GM12878 (cell line): ENCODE data around the gene ASTL. TPM values are rescaled to one million over a fixed set of nuclear protein-coding genes. Genes with fewer than 3 reads are reported as not detected.

Source experiments
- ATF3 ChIP-seq: IDR thresholded peaks from 2 replicates; pipeline ENCODE4 v1.6.1; 2011; ENCODE audit warnings: low read depth, mild to moderate bottlenecking, low read length, moderate library complexity, borderline replicate concordance; ENCODE audit errors: extremely low read depth
- EGR1 ChIP-seq, 2 experiments: IDR thresholded peaks; 1 replicate in 1 of 2; 2 replicates in 1 of 2; pipeline ENCODE4 v1.6.1; 2011 to 2012; ENCODE audit warnings: low read depth in 2 of 2, low read length in 2 of 2, borderline replicate concordance in 1 of 2, mild to moderate bottlenecking in 1 of 2, moderate library complexity in 1 of 2
- MTA2 ChIP-seq: fragments of 450-650 bp; IDR thresholded peaks from 2 replicates; pipeline ENCODE4 v1.6.1; 2016; ENCODE audit warnings: low read depth, mild to moderate bottlenecking, moderate library complexity
- SREBF1 ChIP-seq: IDR thresholded peaks from 2 replicates; pipeline ENCODE4 v1.6.1; 2012; ENCODE audit warnings: mild to moderate bottlenecking, low read length
- TCF7 ChIP-seq: IDR thresholded peaks from 2 replicates; pipeline ENCODE4 v1.6.1; 2014; ENCODE audit warnings: antibody characterized with exemption, borderline replicate concordance
- ZNF207 ChIP-seq: fragments of 450-650 bp; IDR thresholded peaks from 2 replicates; pipeline ENCODE4 v1.6.1; 2014; ENCODE audit warnings: antibody characterized with exemption, mild to moderate bottlenecking, borderline replicate concordance
- polyA plus RNA-seq, 11 experiments: library from polyadenylated mRNA; depleted of rRNA in 4 of 11; unstranded in 6 of 11; stranded (reverse) in 5 of 11; fragments of >200 nt; fragmentation: Nextera tagmentation in 4 of 11; fragmentation: Illumina TruSeq in 1 of 11; extraction: Ambion mirVana in 4 of 11; extraction: Trizol in 1 of 11; gene quantifications; 1 replicate in 1 of 11; 2 replicates in 10 of 11; pipeline versions ENCODE4 v1.2.1 to v1.2.3, GENCODE V29; 2011 to 2016; ENCODE audit warnings: inconsistent platforms in 2 of 11, missing spikeins in 2 of 11, low read depth in 1 of 11
- total RNA-seq, 4 experiments: library from RNA; depleted of rRNA in 3 of 4; stranded (reverse); fragments of >200 nt in 3 of 4; fragmentation: Illumina TruSeq in 1 of 4; extraction: Trizol in 1 of 4; gene quantifications; 2 replicates each; pipeline versions ENCODE4 v1.2.1 to v1.2.3, GENCODE V29; 2013 to 2021
- TF ChIP-seq, protein P1 (sequence below), 3 experiments: IDR thresholded peaks in 2 of 3; conservative IDR thresholded peaks in 1 of 3; 2 replicates each; pipeline ENCODE4 v1.5.1; 2011; ENCODE audit warnings: low read depth in 3 of 3, low read length in 3 of 3, mild to moderate bottlenecking in 3 of 3, control low read depth in 2 of 3, moderate library complexity in 2 of 3, inconsistent platforms in 1 of 3, mixed read lengths in 1 of 3; ENCODE audit not compliant: control insufficient read depth in 2 of 3, insufficient read depth in 1 of 3; ENCODE audit errors: extremely low read depth in 1 of 3

Gene ASTL
- total and polyA plus RNA-seq, 10 of the 15 experiments (the other 5 are each of a cell fraction or from before 2014, with no cell fraction given) = 0.18 to 1.0 (median 0.38) TPM; not detected in 4

- no peak for TF ChIP-seq ATF3
- no peak for TF ChIP-seq ZNF207
- peak; percentile 67; the same call in 1 of the 2 replicates for TF ChIP-seq MTA2
- TF ChIP-seq SREBF1 = no peak
- TF ChIP-seq EGR1 (IDR thresholded peaks at IDR 0.05; ENCODE audit: borderline replicate concordance in 1 of 2, low read depth in 2 of 2, low read length in 2 of 2) = peak in 1 of 2 experiments; percentile 53; a peak in 2 of 3 replicates
- TF ChIP-seq TCF7 = no peak
- TF ChIP-seq, protein P1, sequence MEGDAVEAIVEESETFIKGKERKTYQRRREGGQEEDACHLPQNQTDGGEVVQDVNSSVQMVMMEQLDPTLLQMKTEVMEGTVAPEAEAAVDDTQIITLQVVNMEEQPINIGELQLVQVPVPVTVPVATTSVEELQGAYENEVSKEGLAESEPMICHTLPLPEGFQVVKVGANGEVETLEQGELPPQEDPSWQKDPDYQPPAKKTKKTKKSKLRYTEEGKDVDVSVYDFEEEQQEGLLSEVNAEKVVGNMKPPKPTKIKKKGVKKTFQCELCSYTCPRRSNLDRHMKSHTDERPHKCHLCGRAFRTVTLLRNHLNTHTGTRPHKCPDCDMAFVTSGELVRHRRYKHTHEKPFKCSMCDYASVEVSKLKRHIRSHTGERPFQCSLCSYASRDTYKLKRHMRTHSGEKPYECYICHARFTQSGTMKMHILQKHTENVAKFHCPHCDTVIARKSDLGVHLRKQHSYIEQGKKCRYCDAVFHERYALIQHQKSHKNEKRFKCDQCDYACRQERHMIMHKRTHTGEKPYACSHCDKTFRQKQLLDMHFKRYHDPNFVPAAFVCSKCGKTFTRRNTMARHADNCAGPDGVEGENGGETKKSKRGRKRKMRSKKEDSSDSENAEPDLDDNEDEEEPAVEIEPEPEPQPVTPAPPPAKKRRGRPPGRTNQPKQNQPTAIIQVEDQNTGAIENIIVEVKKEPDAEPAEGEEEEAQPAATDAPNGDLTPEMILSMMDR (IDR thresholded peaks at IDR 0.05 in 2 of 3, conservative IDR thresholded peaks at IDR 0.05 in 1 of 3; ENCODE audit: control insufficient read depth in 2 of 3, extremely low read depth in 1 of 3, insufficient read depth in 1 of 3, low read depth in 3 of 3, low read length in 3 of 3) = no peak
Observed at GRCh38 chr2:96148410-96149217, 10.3 kb upstream of the ASTL start (continued).
